ENCODE data around the gene CTRB2.
"Not testable (repeated sequence)": the region's sequence is repeated elsewhere in the genome, so short reads cannot be mapped to it uniquely, and the experiment has no call there.

Gene CTRB2

GRCh38 chr16:75240633-75241032 is 33.7 kb upstream of the CTRB2 start:
- H3K4me3 ChIP-seq (ENCODE audit: low read depth, low read length); H3K27me3 ChIP-seq (ENCODE audit: control insufficient read depth, insufficient read depth, low read length); H3K27ac ChIP-seq (ENCODE audit: low read depth, low read length); H3K9ac ChIP-seq (ENCODE audit: low read length); H3K9me3 ChIP-seq (ENCODE audit: control insufficient read depth, insufficient read depth, low read depth, low read length): not testable (repeated sequence)
- peaks cover 79% of the 10 kb centered on the region for H3K36me3 ChIP-seq (ENCODE audit: control insufficient read depth, insufficient read depth, low read length)
- H3K4me1 ChIP-seq (ENCODE audit: control insufficient read depth, insufficient read depth, low read length) = peaks cover 48% of the 10 kb centered on the region

GRCh38 chr16:75239542-75240122 is 32.7 kb upstream of the CTRB2 start:
- Histone ChIP-seq H3K9ac (ENCODE audit: low read length) (no peak overlapping the region), H3K27me3 (ENCODE audit: control insufficient read depth, insufficient read depth, low read length) (no peaks in the 10 kb centered on the region), H3K27ac (ENCODE audit: low read depth, low read length) (peak overlapping the region; percentile 55; the same call in 1 of the 2 replicates), H3K4me3 (ENCODE audit: low read depth, low read length) (no peak overlapping the region), H3K9me3 (ENCODE audit: control insufficient read depth, insufficient read depth, low read depth, low read length) (no peaks in the 10 kb centered on the region), H3K4me1 (ENCODE audit: control insufficient read depth, insufficient read depth, low read length) (peaks cover 38% of the 10 kb centered on the region), H3K36me3 (ENCODE audit: control insufficient read depth, insufficient read depth, low read length) (peaks cover 89% of the 10 kb centered on the region)

GRCh38 chr16:75238853-75239541 is 32.0 kb upstream of the CTRB2 start:
- Histone ChIP-seq H3K9me3 (ENCODE audit: control insufficient read depth, insufficient read depth, low read depth, low read length) (no peaks in the 10 kb centered on the region), H3K9ac (ENCODE audit: low read length) (peak overlapping the region; percentile 9), H3K36me3 (ENCODE audit: control insufficient read depth, insufficient read depth, low read length) (peaks cover 89% of the 10 kb centered on the region), H3K27ac (ENCODE audit: low read depth, low read length) (peak overlapping the region; percentile 55), H3K27me3 (ENCODE audit: control insufficient read depth, insufficient read depth, low read length) (no peaks in the 10 kb centered on the region), H3K4me1 (ENCODE audit: control insufficient read depth, insufficient read depth, low read length) (peaks cover 32% of the 10 kb centered on the region; the same call in 1 of the 2 replicates), H3K4me3 (ENCODE audit: low read depth, low read length) (no peak overlapping the region)

GRCh38 chr16:75238132-75238852 is 31.3 kb upstream of the CTRB2 start:
- Histone ChIP-seq H3K27me3 (ENCODE audit: control insufficient read depth, insufficient read depth, low read length) (no peaks in the 10 kb centered on the region), H3K36me3 (ENCODE audit: control insufficient read depth, insufficient read depth, low read length) (peaks cover 89% of the 10 kb centered on the region), H3K4me3 (ENCODE audit: low read depth, low read length) (no peak overlapping the region), H3K9me3 (ENCODE audit: control insufficient read depth, insufficient read depth, low read depth, low read length) (no peaks in the 10 kb centered on the region), H3K27ac (ENCODE audit: low read depth, low read length) (peak overlapping the region; percentile 55), H3K4me1 (ENCODE audit: control insufficient read depth, insufficient read depth, low read length) (peaks cover 27% of the 10 kb centered on the region; the same call in 1 of the 2 replicates), H3K9ac (ENCODE audit: low read length) (peak overlapping the region; percentile 12)

GRCh38 chr16:75237398-75238131 is 30.6 kb upstream of the CTRB2 start:
- Histone ChIP-seq H3K9me3 (ENCODE audit: control insufficient read depth, insufficient read depth, low read depth, low read length) (no peaks in the 10 kb centered on the region), H3K27me3 (ENCODE audit: control insufficient read depth, insufficient read depth, low read length) (no peaks in the 10 kb centered on the region), H3K4me3 (ENCODE audit: low read depth, low read length) (no peak overlapping the region), H3K36me3 (ENCODE audit: control insufficient read depth, insufficient read depth, low read length) (peaks cover 89% of the 10 kb centered on the region), H3K27ac (ENCODE audit: low read depth, low read length) (peak overlapping the region; percentile 55), H3K9ac (ENCODE audit: low read length) (peak overlapping the region; percentile 12), H3K4me1 (ENCODE audit: control insufficient read depth, insufficient read depth, low read length) (peaks cover 27% of the 10 kb centered on the region; the same call in 1 of the 2 replicates)

GRCh38 chr16:75236736-75237397 is 29.9 kb upstream of the CTRB2 start:
- no peaks in the 10 kb centered on the region for H3K9me3 ChIP-seq (ENCODE audit: control insufficient read depth, insufficient read depth, low read depth, low read length)
- H3K4me3 ChIP-seq (ENCODE audit: low read depth, low read length) = no peak overlapping the region
- H3K4me1 ChIP-seq (ENCODE audit: control insufficient read depth, insufficient read depth, low read length) = peaks cover 27% of the 10 kb centered on the region; the same call in 1 of the 2 replicates
- H3K9ac ChIP-seq (ENCODE audit: low read length) = no peak overlapping the region
- peaks cover 87% of the 10 kb centered on the region for H3K36me3 ChIP-seq (ENCODE audit: control insufficient read depth, insufficient read depth, low read length)
- H3K27ac ChIP-seq (ENCODE audit: low read depth, low read length) = no peak overlapping the region
- no peaks in the 10 kb centered on the region for H3K27me3 ChIP-seq (ENCODE audit: control insufficient read depth, insufficient read depth, low read length)

DNA sequence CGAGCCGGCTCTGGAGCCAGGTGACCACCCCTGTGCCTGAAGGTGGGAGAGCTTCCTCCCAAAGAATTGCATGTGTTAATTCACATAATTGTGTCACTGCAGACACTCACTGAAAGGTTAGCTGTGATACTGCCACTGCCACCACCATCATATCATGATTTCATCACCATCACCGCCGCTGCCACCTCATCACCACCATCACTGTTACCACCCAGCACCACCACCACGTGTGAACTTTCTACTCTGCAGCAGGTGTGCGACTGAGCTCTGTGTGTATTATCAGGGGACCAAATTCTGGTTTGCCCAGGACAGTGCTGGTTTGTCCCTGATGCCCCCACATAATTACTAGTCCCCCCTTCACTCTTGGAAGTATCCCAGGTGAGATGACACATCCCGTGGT is 29.3 kb upstream of the CTRB2 start:
- Histone ChIP-seq H3K4me1 (ENCODE audit: control insufficient read depth, insufficient read depth, low read length) (peaks cover 27% of the 10 kb centered on the region; the same call in 1 of the 2 replicates), H3K9me3 (ENCODE audit: control insufficient read depth, insufficient read depth, low read depth, low read length) (no peaks in the 10 kb centered on the region), H3K9ac (ENCODE audit: low read length) (no peak overlapping the region), H3K36me3 (ENCODE audit: control insufficient read depth, insufficient read depth, low read length) (peaks cover 85% of the 10 kb centered on the region), H3K27me3 (ENCODE audit: control insufficient read depth, insufficient read depth, low read length) (no peaks in the 10 kb centered on the region), H3K4me3 (ENCODE audit: low read depth, low read length) (no peak overlapping the region), H3K27ac (ENCODE audit: low read depth, low read length) (no peak overlapping the region)

- Histone ChIP-seq H3K27ac (ENCODE audit: low read depth, low read length) (no peak overlapping the region), H3K9me3 (ENCODE audit: control insufficient read depth, insufficient read depth, low read depth, low read length) (no peaks in the 10 kb centered on the region), H3K4me1 (ENCODE audit: control insufficient read depth, insufficient read depth, low read length) (peaks cover 22% of the 10 kb centered on the region; the same call in 1 of the 2 replicates), H3K36me3 (ENCODE audit: control insufficient read depth, insufficient read depth, low read length) (peaks cover 83% of the 10 kb centered on the region), H3K27me3 (ENCODE audit: control insufficient read depth, insufficient read depth, low read length) (no peaks in the 10 kb centered on the region), H3K4me3 (ENCODE audit: low read depth, low read length) (no peak overlapping the region), H3K9ac (ENCODE audit: low read length) (no peak overlapping the region)
Observed at GRCh38 chr16:75235721-75236193, 28.8 kb upstream of the CTRB2 start.

- Histone ChIP-seq H3K4me1 (ENCODE audit: control insufficient read depth, insufficient read depth, low read length) (peaks cover 20% of the 10 kb centered on the region; the same call in 1 of the 2 replicates), H3K27me3 (ENCODE audit: control insufficient read depth, insufficient read depth, low read length) (no peaks in the 10 kb centered on the region), H3K36me3 (ENCODE audit: control insufficient read depth, insufficient read depth, low read length) (peaks cover 83% of the 10 kb centered on the region), H3K9me3 (ENCODE audit: control insufficient read depth, insufficient read depth, low read depth, low read length) (no peaks in the 10 kb centered on the region), H3K27ac (ENCODE audit: low read depth, low read length) (no peak overlapping the region), H3K4me3 (ENCODE audit: low read depth, low read length) (no peak overlapping the region), H3K9ac (ENCODE audit: low read length) (no peak overlapping the region)
Observed at GRCh38 chr16:75234856-75235696, 28.1 kb upstream of the CTRB2 start.

- Histone ChIP-seq H3K4me1 (ENCODE audit: control insufficient read depth, insufficient read depth, low read length) (peaks cover 5% of the 10 kb centered on the region; the same call in 1 of the 2 replicates), H3K4me3 (ENCODE audit: low read depth, low read length) (no peak overlapping the region), H3K27ac (ENCODE audit: low read depth, low read length) (no peak overlapping the region), H3K36me3 (ENCODE audit: control insufficient read depth, insufficient read depth, low read length) (peaks cover 87% of the 10 kb centered on the region), H3K9ac (ENCODE audit: low read length) (no peak overlapping the region), H3K9me3 (ENCODE audit: control insufficient read depth, insufficient read depth, low read depth, low read length) (no peaks in the 10 kb centered on the region), H3K27me3 (ENCODE audit: control insufficient read depth, insufficient read depth, low read length) (no peaks in the 10 kb centered on the region)
Observed at GRCh38 chr16:75233611-75233938, 26.6 kb upstream of the CTRB2 start.

Data from HUES6 (cell line).